AG10803 (cell line): ENCODE measurements around the gene DNAAF9.
A peak's percentile ranks its signal among the peaks of the same experiment; 100 is the strongest.

ENCODE experiments used
- DNase-seq: peaks from one replicate; pipeline ENCODE4 v3.0.0; 2010; ENCODE audit warnings: low read depth
- H3K4me3 ChIP-seq: 2 replicates; pipeline ENCODE4 v1.5.1; 2011; ENCODE audit warnings: mild to moderate bottlenecking, low read length, control low read depth
- CTCF ChIP-seq: conservative IDR thresholded peaks from 2 replicates; pipeline ENCODE4 v1.5.1; 2011; ENCODE audit warnings: mild to moderate bottlenecking, low read length, control low read depth, inconsistent platforms

DNAAF9 gene

GRCh38 chr20:3405139-3405538 is 2.3 kb downstream of the DNAAF9 start:
- TF ChIP-seq CTCF: no peak
- no peak for DNase-seq
- no peak overlapping the region for H3K4me3 ChIP-seq

- TF ChIP-seq CTCF: no peak
- no peak for DNase-seq
- H3K4me3 ChIP-seq: no peak overlapping the region
Measured at GRCh38 chr20:3404402-3404801, 3.1 kb downstream of the DNAAF9 start.

GRCh38 chr20:3403741-3404140 is 3.7 kb downstream of the DNAAF9 start:
- H3K4me3 ChIP-seq: no peak overlapping the region
- no peak for TF ChIP-seq CTCF
- no peak for DNase-seq

- no peak overlapping the region for H3K4me3 ChIP-seq
- DNase-seq: no peak
- no peak for TF ChIP-seq CTCF
Measured at GRCh38 chr20:3402453-3402852, 5.0 kb downstream of the DNAAF9 start.

- no peak for TF ChIP-seq CTCF
- no peak for DNase-seq
- no peak overlapping the region for H3K4me3 ChIP-seq
Measured at GRCh38 chr20:3400260-3401155, 7.0 kb downstream of the DNAAF9 start.

- H3K4me3 ChIP-seq: no peak overlapping the region
- TF ChIP-seq CTCF: no peak
- DNase-seq: peak; percentile 46
Measured at GRCh38 chr20:3398681-3399252, 8.7 kb downstream of the DNAAF9 start.

GRCh38 chr20:3396492-3396891 is 11.0 kb downstream of the DNAAF9 start:
- no peak for TF ChIP-seq CTCF
- no peak for DNase-seq
- H3K4me3 ChIP-seq: no peak overlapping the region
